Suprapubic skin (tissue), 4 donors: ENCODE data around the gene ZSCAN5B. TPM values are rescaled to one million over a fixed set of nuclear protein-coding genes. Genes with fewer than 3 reads are reported as not detected.

Experiments used
- DNase-seq, 2 donors: peaks; one replicate each; pipeline ENCODE4 v3.0.0-alpha.2; 2019; ENCODE audit warnings: low spot score in 2 of 2
- H3K27ac ChIP-seq: fragments of 200-600 bp; sonication (generic); one replicate; pipeline ENCODE4 v1.5.1; 2019
- H3K27me3 ChIP-seq: fragments of 200-600 bp; sonication (generic); one replicate; pipeline ENCODE4 v1.5.1; 2019
- H3K36me3 ChIP-seq: fragments of 200-600 bp; sonication (generic); one replicate; pipeline ENCODE4 v1.5.1; 2019
- H3K4me1 ChIP-seq: fragments of 200-600 bp; sonication (generic); one replicate; pipeline ENCODE4 v1.5.1; 2019
- H3K4me3 ChIP-seq: fragments of 200-600 bp; sonication (generic); one replicate; pipeline ENCODE4 v1.5.1; 2019; ENCODE audit warnings: mild to moderate bottlenecking
- H3K9me3 ChIP-seq: fragments of 200-600 bp; sonication (generic); one replicate; pipeline ENCODE4 v1.5.1; 2019
- EP300 ChIP-seq: sonication (generic); formaldehyde crosslinking; IDR thresholded peaks from one replicate; pipeline ENCODE4 v1.6.1; 2017; ENCODE audit warnings: antibody characterized with exemption
- POLR2A ChIP-seq, 2 donors: fragments of 450-650 bp; IDR thresholded peaks; one replicate each; pipeline ENCODE4 v1.6.1; 2017; ENCODE audit warnings: antibody characterized with exemption in 2 of 2, mild to moderate bottlenecking in 2 of 2, moderate library complexity in 2 of 2
- POLR2AphosphoS5 ChIP-seq, 3 donors: sonication (generic); formaldehyde crosslinking; IDR thresholded peaks; one replicate each; pipeline ENCODE4 v1.6.1; 2017; ENCODE audit warnings: antibody characterized with exemption in 3 of 3
- whole genome bisulfite sequencing: methylation state at CpG from one replicate; pipeline ENCODE4 v1.1.5; 2018; 5-methylcytosine and 5-hydroxymethylcytosine counted together
- total RNA-seq, 4 donors: library from RNA; depleted of rRNA; stranded (reverse); fragments of >200 nt; gene quantifications; one replicate each; pipeline ENCODE4 v1.1.0, GENCODE V29; 2016
- TF ChIP-seq, protein P1 (sequence below), 2 donors: fragments of 200-600 bp in 1 of 2; fragments of 450-650 bp in 1 of 2; sonication (generic) in 1 of 2; IDR thresholded peaks; one replicate each; pipeline ENCODE4 v1.5.1; 2016 to 2019; ENCODE audit warnings: antibody characterized with exemption in 2 of 2, mild to moderate bottlenecking in 1 of 2, moderate library complexity in 1 of 2

Gene ZSCAN5B
- total RNA-seq, 4 donors from 2014 or later = not detected

DNA sequence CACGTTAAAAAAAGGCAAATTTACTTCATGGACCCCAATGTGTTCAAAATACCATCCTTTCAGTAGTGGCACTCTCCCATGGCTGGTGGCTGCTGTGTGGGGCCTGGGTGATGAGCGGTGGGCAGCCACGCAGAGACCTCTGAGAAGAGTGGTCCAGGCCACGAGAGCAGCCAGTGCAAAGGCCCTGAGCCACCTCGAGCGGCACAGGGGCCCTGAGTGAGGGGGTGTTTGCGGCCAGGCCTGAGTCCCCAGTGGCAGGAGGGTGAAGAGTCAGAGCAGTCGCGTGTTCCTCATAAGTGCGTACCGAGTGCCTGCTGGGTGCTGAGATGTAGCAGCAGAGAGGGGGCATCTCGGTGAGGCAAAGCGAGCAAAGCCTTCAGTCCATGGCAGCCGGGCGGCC is 49.5 kb downstream of the ZSCAN5B start:
- no peak for DNase-seq
- no peaks in the 10 kb centered on the region for H3K27me3 ChIP-seq
- H3K27ac ChIP-seq = no peak overlapping the region
- WGBS = 95% methylated on average over 9 of the region's 15 CpGs
- H3K4me1 ChIP-seq = peaks cover 3% of the 10 kb centered on the region
- H3K4me3 ChIP-seq = no peak overlapping the region
- H3K36me3 ChIP-seq = peaks cover 28% of the 10 kb centered on the region
- H3K9me3 ChIP-seq = no peaks in the 10 kb centered on the region
- no peak for TF ChIP-seq POLR2AphosphoS5 (IDR thresholded peaks at IDR 0.05)
- TF ChIP-seq EP300 = no peak
- TF ChIP-seq, protein P1, sequence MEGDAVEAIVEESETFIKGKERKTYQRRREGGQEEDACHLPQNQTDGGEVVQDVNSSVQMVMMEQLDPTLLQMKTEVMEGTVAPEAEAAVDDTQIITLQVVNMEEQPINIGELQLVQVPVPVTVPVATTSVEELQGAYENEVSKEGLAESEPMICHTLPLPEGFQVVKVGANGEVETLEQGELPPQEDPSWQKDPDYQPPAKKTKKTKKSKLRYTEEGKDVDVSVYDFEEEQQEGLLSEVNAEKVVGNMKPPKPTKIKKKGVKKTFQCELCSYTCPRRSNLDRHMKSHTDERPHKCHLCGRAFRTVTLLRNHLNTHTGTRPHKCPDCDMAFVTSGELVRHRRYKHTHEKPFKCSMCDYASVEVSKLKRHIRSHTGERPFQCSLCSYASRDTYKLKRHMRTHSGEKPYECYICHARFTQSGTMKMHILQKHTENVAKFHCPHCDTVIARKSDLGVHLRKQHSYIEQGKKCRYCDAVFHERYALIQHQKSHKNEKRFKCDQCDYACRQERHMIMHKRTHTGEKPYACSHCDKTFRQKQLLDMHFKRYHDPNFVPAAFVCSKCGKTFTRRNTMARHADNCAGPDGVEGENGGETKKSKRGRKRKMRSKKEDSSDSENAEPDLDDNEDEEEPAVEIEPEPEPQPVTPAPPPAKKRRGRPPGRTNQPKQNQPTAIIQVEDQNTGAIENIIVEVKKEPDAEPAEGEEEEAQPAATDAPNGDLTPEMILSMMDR (IDR thresholded peaks at IDR 0.05) = no peak
- no peak for TF ChIP-seq POLR2A (IDR thresholded peaks at IDR 0.05)

GRCh38 chr19:56147307-56147706 is 50.3 kb downstream of the ZSCAN5B start:
- no peak overlapping the region for H3K4me3 ChIP-seq
- TF ChIP-seq POLR2A (IDR thresholded peaks at IDR 0.05) = no peak
- TF ChIP-seq, protein P1 (IDR thresholded peaks at IDR 0.05) = no peak
- TF ChIP-seq POLR2AphosphoS5 (IDR thresholded peaks at IDR 0.05) = no peak
- TF ChIP-seq EP300 = no peak
- no peak for DNase-seq
- no peak overlapping the region for H3K27ac ChIP-seq
- peaks cover 28% of the 10 kb centered on the region for H3K36me3 ChIP-seq
- H3K4me1 ChIP-seq = peaks cover 9% of the 10 kb centered on the region
- H3K27me3 ChIP-seq = no peaks in the 10 kb centered on the region
- WGBS = 91% methylated on average over 13 of the region's 22 CpGs
- H3K9me3 ChIP-seq = no peaks in the 10 kb centered on the region

- no peak overlapping the region for H3K27ac ChIP-seq
- no peaks in the 10 kb centered on the region for H3K27me3 ChIP-seq
- H3K9me3 ChIP-seq = no peaks in the 10 kb centered on the region
- peaks cover 28% of the 10 kb centered on the region for H3K36me3 ChIP-seq
- DNase-seq = no peak
- WGBS = 97% methylated on average over 18 of the region's 31 CpGs
- H3K4me1 ChIP-seq = peaks cover 13% of the 10 kb centered on the region
- H3K4me3 ChIP-seq = no peak overlapping the region
- TF ChIP-seq EP300 (no peak), POLR2AphosphoS5 (IDR thresholded peaks at IDR 0.05) (no peak), POLR2A (IDR thresholded peaks at IDR 0.05) (no peak)
- TF ChIP-seq, protein P1 (IDR thresholded peaks at IDR 0.05) = no peak
Measured at GRCh38 chr19:56146904-56147303, 50.7 kb downstream of the ZSCAN5B start.

GRCh38 chr19:56145698-56146097 is 51.9 kb downstream of the ZSCAN5B start:
- H3K27ac ChIP-seq = no peak overlapping the region
- peaks cover 18% of the 10 kb centered on the region for H3K4me1 ChIP-seq
- no peak for DNase-seq
- TF ChIP-seq, protein P1 (IDR thresholded peaks at IDR 0.05) = no peak
- TF ChIP-seq POLR2AphosphoS5 (IDR thresholded peaks at IDR 0.05) (no peak), POLR2A (IDR thresholded peaks at IDR 0.05) (no peak), EP300 (no peak)
- H3K27me3 ChIP-seq = no peaks in the 10 kb centered on the region
- H3K9me3 ChIP-seq = no peaks in the 10 kb centered on the region
- peaks cover 28% of the 10 kb centered on the region for H3K36me3 ChIP-seq
- H3K4me3 ChIP-seq = no peak overlapping the region
- 87% methylated on average over 7 of the region's 10 CpGs for WGBS

DNA sequence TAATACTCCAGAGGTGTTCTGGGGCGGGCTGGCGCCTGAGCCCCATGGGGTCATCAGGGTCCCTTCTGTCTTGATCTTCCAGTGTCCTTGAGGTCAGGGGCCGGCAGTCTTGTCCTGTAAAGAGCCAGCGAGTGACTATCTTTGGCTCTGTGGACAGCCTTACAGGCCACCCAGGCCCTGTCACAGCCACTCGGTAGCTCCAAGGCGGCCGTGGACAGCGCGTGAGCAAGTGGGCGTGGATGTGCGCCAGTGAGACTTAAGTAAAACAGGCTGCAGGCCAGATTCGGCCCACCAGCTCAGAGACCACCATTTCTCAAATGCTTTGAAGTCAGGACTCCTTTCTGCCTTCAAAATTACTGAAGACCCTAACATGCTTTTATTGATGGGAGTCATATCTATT is 52.8 kb downstream of the ZSCAN5B start:
- H3K4me3 ChIP-seq = no peak overlapping the region
- no peaks in the 10 kb centered on the region for H3K9me3 ChIP-seq
- peaks cover 25% of the 10 kb centered on the region for H3K4me1 ChIP-seq
- no peak for TF ChIP-seq POLR2AphosphoS5 (IDR thresholded peaks at IDR 0.05)
- TF ChIP-seq EP300 = no peak
- TF ChIP-seq, protein P1 (IDR thresholded peaks at IDR 0.05) = no peak
- no peak for TF ChIP-seq POLR2A (IDR thresholded peaks at IDR 0.05)
- DNase-seq = no peak
- no peak overlapping the region for H3K27ac ChIP-seq
- H3K27me3 ChIP-seq = no peaks in the 10 kb centered on the region
- H3K36me3 ChIP-seq = peaks cover 28% of the 10 kb centered on the region
- WGBS = 74% methylated on average over 12 of the region's 12 CpGs
